Measurements from ENCODE around the gene ZNF428.

GRCh38 chr19:43668406-43669109, 49.1 kb upstream of the ZNF428 start:
- TF ChIP-seq CTCF (conservative IDR thresholded peaks at IDR 0.05; ENCODE audit: low read length) (no peak), EZH2phosphoT487 (IDR thresholded peaks at IDR 0.05; ENCODE audit: borderline replicate concordance, low read depth, low read length) (no peak)
